Stimulated activated CD8-positive, alpha-beta memory T cell treated with anti-CD3 and anti-CD28 coated beads, Interleukin-2, amount 100 ng/mL, for 1 hour (primary cell): ENCODE results near the gene NKAIN4.
"Not testable (repeated sequence)": the region's sequence is repeated elsewhere in the genome, so short reads cannot be mapped to it uniquely, and the experiment has no call there.

Experiments used
- DNase-seq, 2 donors: peaks; one replicate each; pipeline ENCODE4 v3.0.0-alpha.2; 2020; ENCODE audit warnings: low read depth in 2 of 2

Gene NKAIN4

GRCh38 chr20:63257629-63258028 lies 3.4 kb upstream of the NKAIN4 start:
- no peak for DNase-seq

GRCh38 chr20:63256954-63257353 lies 2.7 kb upstream of the NKAIN4 start:
- DNase-seq: no peak

- no peak for DNase-seq
These were observed 1.9 kb upstream of the NKAIN4 start for GRCh38 chr20:63255931-63256704.

- no peak for DNase-seq
These were observed 532 bp upstream of the NKAIN4 start for GRCh38 chr20:63254606-63255384.

- no peak for DNase-seq
These were observed 628 bp downstream of the NKAIN4 start for GRCh38 chr20:63253438-63254231.

GRCh38 chr20:63253065-63253437 lies 1.2 kb downstream of the NKAIN4 start:
- DNase-seq: no peak

- DNase-seq: no peak
These were observed 2.0 kb downstream of the NKAIN4 start for GRCh38 chr20:63252284-63252711.

GRCh38 chr20:63251350-63251749 lies 2.9 kb downstream of the NKAIN4 start:
- not testable (repeated sequence) for DNase-seq

GRCh38 chr20:63249891-63250290 lies 4.4 kb downstream of the NKAIN4 start:
- DNase-seq: no peak

GRCh38 chr20:63248835-63249591 lies 5.2 kb downstream of the NKAIN4 start:
- no peak for DNase-seq

- no peak for DNase-seq
These were observed 6.5 kb downstream of the NKAIN4 start for GRCh38 chr20:63247671-63248228.

- no peak for DNase-seq
These were observed 7.6 kb downstream of the NKAIN4 start for GRCh38 chr20:63246490-63247288.

- DNase-seq: no peak
These were observed 9.8 kb downstream of the NKAIN4 start for GRCh38 chr20:63244468-63244867.

- DNase-seq: no peak
These were observed 10.5 kb downstream of the NKAIN4 start for GRCh38 chr20:63243604-63244247.

GRCh38 chr20:63242736-63243135 lies 11.5 kb downstream of the NKAIN4 start:
- no peak for DNase-seq

- DNase-seq: no peak
These were observed 13.0 kb downstream of the NKAIN4 start for GRCh38 chr20:63241272-63241671.

GRCh38 chr20:63240004-63240403 lies 14.3 kb downstream of the NKAIN4 start:
- no peak for DNase-seq

- DNase-seq: no peak
These were observed 14.8 kb downstream of the NKAIN4 start for GRCh38 chr20:63239431-63239830.

- DNase-seq: no peak
These were observed 15.6 kb downstream of the NKAIN4 start for GRCh38 chr20:63238514-63239125.
